Head of caudate nucleus (tissue), 42 donors: ENCODE measurements around the gene ARVCF.
A peak's percentile ranks its signal among the peaks of the same experiment; 100 is the strongest.

ENCODE experiments used
- DNase-seq, 42 donors: peaks; one replicate each; pipeline versions ENCODE4 v3.0.0 to v3.0.0-alpha.2; 2020 to 2021; ENCODE audit warnings: mixed read lengths in 7 of 42
- intact Hi-C: fragments of 100-400 bp; cut with DNase I; formaldehyde crosslinking; loops from one replicate; pipeline ENCODE4 v1.15.0; 2022

ARVCF gene

GRCh38 chr22:20009582-20010306 lies 6.9 kb downstream of the ARVCF start:
- no peak for DNase-seq
- intact Hi-C loops: no loop called here

GRCh38 chr22:20009018-20009491 lies 7.6 kb downstream of the ARVCF start:
- intact Hi-C loops: no loop called here
- DNase-seq: no peak

GRCh38 chr22:20008221-20008995 lies 8.2 kb downstream of the ARVCF start:
- intact Hi-C loops: no loop called here
- no peak for DNase-seq

- intact Hi-C loops: no loop called here
- DNase-seq: no peak
Observed at GRCh38 chr22:20004464-20004863, 12.2 kb downstream of the ARVCF start.

- DNase-seq: no peak
- intact Hi-C loops: no loop called here
Observed at GRCh38 chr22:20003304-20003703, 13.3 kb downstream of the ARVCF start.

GRCh38 chr22:20002636-20003035 lies 14.0 kb downstream of the ARVCF start:
- DNase-seq: no peak
- intact Hi-C loops: no loop called here

- no peak for DNase-seq
Observed at GRCh38 chr22:20002128-20002527, 14.5 kb downstream of the ARVCF start.

GRCh38 chr22:20001082-20001638 lies 15.5 kb downstream of the ARVCF start:
- intact Hi-C loops: no loop called here

More at GRCh38 chr22:20002128-20002527, 14.5 kb downstream of the ARVCF start:
- intact Hi-C loops: no loop called here

GRCh38 chr22:20000246-20001081 lies 16.2 kb downstream of the ARVCF start:
- peak in 28 of 42 donors; percentile 27 to 77 (median 54) for DNase-seq
- intact Hi-C loops: no loop called here

More at GRCh38 chr22:20001082-20001638, 15.5 kb downstream of the ARVCF start:
- DNase-seq: no peak

GRCh38 chr22:19998991-19999820 lies 17.4 kb downstream of the ARVCF start:
- DNase-seq: no peak
- intact Hi-C loops: no loop called here

GRCh38 chr22:19998232-19998951 lies 18.2 kb downstream of the ARVCF start:
- DNase-seq: no peak
- intact Hi-C loops: no loop called here

- no peak for DNase-seq
- intact Hi-C loops: no loop called here
Observed at GRCh38 chr22:19997561-19998231, 18.9 kb downstream of the ARVCF start.

GRCh38 chr22:19996694-19997384 lies 19.8 kb downstream of the ARVCF start:
- intact Hi-C loops: no loop called here
- DNase-seq: no peak

- no peak for DNase-seq
- intact Hi-C loops: no loop called here
Observed at GRCh38 chr22:19995611-19996339, 20.8 kb downstream of the ARVCF start.

GRCh38 chr22:19994851-19995610 lies 21.6 kb downstream of the ARVCF start:
- intact Hi-C loops: no loop called here
- no peak for DNase-seq
